ENCODE measurements around the gene CLSTN3.
A peak's percentile ranks its signal among the peaks of the same experiment; 100 is the strongest.
"Not testable (repeated sequence)": the region's sequence is repeated elsewhere in the genome, so short reads cannot be mapped to it uniquely, and the experiment has no call there.

The CLSTN3 gene

GRCh38 chr12:7154042-7154441, 23.9 kb downstream of the CLSTN3 start:
- DNase-seq, result no peak

- DNase-seq, result no peak
Observed at GRCh38 chr12:7154901-7155470, 24.8 kb downstream of the CLSTN3 start.

GRCh38 chr12:7155471-7156034, 25.4 kb downstream of the CLSTN3 start:
- no peak for DNase-seq

GRCh38 chr12:7156259-7157197, 26.4 kb downstream of the CLSTN3 start:
- DNase-seq, result no peak

GRCh38 chr12:7157391-7157790, 27.2 kb downstream of the CLSTN3 start:
- DNase-seq, result no peak

- no peak for DNase-seq
Observed at GRCh38 chr12:7158781-7159609, 28.8 kb downstream of the CLSTN3 start.

DNA sequence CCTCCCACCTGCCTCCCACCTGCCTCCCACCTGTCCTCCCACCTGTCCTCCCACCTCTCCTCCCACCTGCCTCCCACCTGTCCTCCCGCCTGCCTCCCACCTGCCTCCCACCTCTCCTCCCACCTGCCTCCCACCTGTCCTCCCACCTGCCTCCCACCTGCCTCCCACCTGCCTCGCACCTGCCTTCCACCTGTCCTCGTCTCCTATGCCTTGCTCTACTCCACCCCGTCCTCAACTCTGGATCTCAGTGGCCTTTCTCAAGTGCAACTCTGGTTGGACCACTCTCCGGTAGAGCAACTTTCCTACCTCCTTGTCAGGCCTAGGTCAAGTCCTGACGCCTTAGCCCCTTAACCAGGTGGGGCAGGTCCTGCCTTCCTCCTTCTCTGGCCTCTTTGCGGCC, 30.0 kb downstream of the CLSTN3 start:
- DNase-seq, result no peak

- no peak for DNase-seq
Observed at GRCh38 chr12:7161327-7161726, 31.2 kb downstream of the CLSTN3 start.

- no peak for DNase-seq
Observed at GRCh38 chr12:7161811-7162210, 31.6 kb downstream of the CLSTN3 start.

- DNase-seq, result peak; percentile 34
Observed at GRCh38 chr12:7162691-7163114, 32.5 kb downstream of the CLSTN3 start.

- DNase-seq, result no peak
Observed at GRCh38 chr12:7169951-7170350, 39.8 kb downstream of the CLSTN3 start.

GRCh38 chr12:7171854-7172253, 41.7 kb downstream of the CLSTN3 start:
- DNase-seq, result no peak

DNA sequence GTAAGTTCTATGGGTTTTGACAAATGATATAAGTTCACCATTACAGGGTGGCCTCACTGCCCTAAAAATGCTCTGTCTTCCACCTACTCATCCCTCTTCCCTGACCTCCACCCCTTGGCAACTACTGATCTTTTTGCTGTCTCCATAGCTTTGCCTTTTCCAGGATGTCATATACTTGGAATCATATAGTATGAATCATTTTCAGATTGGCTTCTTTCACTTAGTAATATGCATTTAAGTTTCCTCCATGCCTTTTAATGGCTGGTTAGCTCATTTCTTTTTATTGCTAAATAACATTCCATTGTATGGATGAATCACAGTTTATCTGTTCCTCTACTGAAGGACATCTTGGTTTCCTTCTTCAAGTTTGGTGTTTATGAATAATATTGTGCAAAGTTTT, 45.3 kb downstream of the CLSTN3 start:
- DNase-seq, result no peak

DNA sequence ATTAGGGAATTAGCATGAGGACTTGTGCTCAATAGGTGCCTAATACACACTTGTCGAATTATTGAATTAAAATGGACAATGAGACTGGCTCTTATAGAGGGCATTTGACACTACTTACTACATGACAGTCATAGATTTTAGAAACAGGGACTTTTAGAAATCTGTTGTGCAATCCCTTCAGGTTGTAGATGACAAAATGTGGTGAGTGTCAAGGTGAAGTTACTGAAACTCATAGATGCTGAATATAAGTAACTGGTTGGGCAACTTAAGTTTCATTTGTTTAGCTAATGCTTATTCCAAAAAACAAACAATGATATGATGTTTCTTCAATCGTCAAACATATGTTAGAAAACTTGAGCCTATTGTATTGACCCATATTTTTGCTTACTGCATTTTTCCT, 46.4 kb downstream of the CLSTN3 start:
- DNase-seq, result no peak

DNA sequence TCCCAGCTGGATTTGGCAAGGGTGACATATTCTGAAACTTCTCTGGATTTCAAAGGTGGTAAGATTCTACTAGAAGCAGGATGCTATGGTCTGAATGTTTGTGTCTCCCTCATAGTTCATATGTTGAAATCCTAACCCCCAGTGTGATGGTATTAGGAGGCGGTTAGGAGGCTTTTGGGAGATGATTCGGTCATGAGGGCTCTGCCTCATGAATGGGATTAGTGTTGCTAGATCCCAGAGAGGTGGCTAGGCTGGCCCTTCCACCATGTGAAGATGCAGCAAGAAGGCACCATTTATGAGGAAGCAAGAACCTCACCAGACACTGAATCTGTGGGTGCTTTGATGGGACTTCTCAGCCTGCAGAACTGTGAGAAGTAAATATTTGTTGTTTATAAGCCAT, 48.3 kb downstream of the CLSTN3 start:
- no peak for DNase-seq

- no peak for DNase-seq
Observed at GRCh38 chr12:7180685-7181084, 50.5 kb downstream of the CLSTN3 start.

DNA sequence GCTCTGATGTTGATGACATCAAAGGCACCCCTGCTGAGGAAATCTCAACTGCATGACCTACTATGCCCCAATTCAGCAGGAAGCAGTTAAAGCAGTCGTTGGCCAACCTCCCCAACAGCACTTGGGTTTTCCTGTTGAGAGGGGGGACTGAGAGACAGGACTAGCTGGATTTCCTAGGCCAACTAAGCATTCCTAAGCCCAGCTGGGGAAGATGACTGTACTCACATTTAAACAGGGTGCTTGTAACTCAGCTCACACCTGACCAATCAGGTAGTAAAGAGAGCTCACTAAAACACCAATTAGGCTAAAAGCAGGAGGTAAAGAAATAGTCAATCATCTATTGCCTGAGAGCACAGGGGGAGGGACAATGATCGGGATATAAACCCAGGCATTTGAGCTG, 55.9 kb downstream of the CLSTN3 start:
- DNase-seq, result not testable (repeated sequence)

DNA sequence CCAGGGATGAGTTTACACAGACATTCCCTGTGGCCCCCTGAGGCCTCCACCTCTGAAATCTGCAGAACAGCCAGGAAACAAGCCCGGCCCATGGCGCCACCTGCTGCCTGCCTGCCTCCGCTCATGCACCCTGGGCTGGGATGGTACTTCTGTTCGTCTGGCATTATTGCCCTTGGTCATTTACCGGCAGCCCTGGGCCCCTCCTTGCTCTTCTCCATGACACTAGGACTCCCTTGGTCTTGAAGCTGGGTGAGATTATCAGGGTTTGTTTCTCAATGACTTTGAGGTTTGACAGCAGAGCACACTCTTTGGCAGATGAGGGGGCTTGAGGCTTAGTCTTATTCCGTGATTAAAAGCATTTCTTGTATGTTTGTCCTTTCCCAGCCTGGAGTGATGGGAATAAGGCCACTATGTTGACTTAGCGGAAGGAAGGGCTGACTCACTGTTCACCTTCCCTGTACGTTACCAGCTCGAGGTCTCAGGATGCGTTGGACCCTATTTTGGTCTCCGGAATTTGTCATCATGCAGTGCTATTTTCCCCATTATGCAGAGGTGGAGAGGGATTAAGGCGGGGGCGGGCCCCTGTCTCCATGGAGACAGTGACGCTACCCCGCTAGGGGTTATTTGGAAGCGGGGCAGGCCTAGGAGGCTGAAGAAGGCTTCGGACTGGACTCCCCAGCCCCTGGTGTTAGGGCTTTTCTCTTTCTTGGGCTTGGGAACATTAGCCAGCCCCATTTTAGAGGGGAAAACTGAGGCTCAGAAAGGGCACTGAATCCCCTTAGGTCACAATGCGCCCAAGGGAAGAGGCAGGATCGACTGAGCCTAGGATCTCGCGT, 58.6 kb downstream of the CLSTN3 start:
- DNase-seq, result peak; percentile 81

- DNase-seq, result peak; percentile 90
Observed at GRCh38 chr12:7189398-7190267, 59.5 kb downstream of the CLSTN3 start, which contains the start of gene PEX5. PEX5 (plus strand) TSS chr12:7189686; CDS start chr12:7190378, 692 bp downstream.

DNA sequence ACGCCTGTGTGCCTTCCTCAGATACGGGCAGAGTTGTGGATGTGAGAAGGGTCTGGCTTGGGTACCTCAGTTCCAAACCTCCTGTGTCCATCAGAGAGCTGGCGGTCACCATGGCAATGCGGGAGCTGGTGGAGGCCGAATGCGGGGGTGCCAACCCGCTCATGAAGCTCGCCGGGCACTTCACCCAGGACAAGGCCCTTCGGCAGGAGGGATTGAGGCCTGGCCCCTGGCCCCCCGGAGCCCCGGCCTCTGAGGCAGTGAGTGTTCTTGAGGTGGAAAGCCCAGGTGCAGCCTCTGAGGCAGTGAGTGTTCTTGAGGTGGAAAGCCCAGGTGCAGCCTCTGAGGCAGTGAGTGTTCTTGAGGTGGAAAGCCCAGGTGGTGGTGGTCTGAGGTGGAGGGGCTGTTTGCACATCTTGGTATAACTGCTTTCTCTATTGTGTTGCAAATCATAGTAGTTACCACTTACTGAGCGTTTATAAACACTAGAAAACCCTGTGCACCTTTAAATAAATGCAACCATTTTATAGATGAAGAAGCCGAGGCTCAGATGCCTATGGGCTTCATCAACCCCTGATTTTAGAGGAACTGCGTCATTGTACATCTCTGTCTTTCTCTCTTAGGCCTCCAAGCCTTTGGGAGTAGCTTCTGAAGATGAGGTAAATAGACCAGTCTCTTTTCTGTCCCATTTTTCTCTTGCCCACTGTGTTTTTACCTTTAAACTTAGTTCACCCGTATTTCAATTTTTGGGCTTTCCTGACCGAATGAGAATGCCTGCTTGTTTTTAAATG, 60.3 kb downstream of the CLSTN3 start:
- DNase-seq, result peak; percentile 16

Measured in retina (tissue), 1 donor.